Measurements from ENCODE around the gene CAPN2.
A peak's percentile ranks its signal among the peaks of the same experiment; 100 is the strongest.

Gene CAPN2

DNA sequence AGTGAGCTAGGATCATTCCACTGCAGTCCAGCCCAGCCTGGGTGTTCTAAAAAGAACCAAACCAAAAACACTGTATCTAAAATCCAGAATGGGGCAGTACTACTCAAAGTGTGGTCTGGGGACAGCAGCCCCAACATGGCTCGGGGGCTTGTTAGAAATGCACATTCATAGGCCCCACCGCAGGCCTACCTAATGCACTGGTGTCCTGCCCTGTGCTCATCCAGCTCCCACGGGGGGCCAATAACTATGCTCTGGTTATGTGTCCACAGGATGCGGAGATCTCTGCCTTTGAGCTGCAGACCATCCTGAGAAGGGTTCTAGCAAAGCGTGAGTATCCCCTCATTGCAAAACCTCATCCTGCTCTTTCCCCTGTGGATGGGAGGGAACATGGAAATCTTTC is 51.5 kb downstream of the CAPN2 start:
- no peak for DNase-seq

DNA sequence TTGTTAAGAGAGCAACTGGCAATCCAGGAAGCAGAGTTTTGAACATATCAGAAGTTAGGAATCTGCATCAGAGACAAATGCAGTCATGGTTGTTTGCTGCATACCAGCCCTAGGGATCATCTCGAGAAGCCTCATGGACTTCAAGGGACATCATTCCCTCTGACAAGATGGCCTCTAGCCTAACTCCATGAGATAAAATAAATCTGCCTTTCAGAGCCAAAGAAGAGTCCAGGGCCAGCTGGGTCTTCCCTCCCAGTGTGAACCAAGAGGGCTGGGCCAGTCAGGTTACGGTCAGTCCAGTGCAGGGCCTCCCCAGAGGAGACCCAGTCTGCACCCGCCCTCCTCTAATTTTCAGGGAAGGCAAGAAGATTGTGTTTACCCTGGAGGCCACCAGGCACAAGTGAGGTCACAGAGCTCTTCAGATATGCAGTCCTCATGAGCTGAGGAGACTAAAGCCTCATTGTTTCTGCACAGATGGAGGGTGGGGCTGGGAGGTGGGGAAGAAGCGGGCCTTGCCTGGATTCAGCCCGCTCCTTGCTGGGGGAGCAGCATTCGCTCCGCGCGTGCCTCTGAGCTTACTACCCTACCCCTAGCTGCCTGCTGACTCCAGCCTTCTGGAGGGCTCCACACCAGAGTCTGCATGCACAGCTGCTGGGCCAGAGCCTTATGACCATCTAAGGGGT is 52.8 kb downstream of the CAPN2 start:
- no peak for DNase-seq

DNA sequence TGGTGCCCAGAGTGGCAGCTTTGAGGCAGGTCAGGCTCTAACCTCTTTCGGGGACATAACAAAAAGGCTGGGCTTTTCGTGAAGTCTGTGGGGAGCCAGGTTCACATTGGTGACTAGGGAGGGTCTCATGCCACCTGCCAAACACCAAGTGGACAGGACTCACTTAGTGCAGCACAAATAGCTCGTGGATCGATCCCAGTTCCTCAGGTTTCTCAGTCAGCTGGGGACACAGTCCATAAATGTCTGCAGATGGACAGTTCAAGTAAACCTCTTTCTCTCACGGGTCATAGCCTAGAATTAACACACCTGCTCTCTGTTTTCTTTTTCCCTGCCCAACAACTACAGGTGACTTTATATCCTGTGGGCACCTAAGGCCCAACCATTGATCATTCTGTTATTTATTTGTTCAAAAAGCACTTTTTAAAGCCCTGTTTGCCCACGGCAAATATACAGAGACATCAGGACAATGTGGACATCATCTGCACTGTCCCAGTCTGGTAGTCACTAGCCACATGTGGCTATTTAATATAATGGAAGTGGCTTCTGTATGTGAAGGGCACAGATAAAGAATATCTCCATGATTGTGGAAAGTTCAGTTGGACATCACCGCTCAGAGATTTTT is 53.5 kb downstream of the CAPN2 start:
- no peak for DNase-seq

DNA sequence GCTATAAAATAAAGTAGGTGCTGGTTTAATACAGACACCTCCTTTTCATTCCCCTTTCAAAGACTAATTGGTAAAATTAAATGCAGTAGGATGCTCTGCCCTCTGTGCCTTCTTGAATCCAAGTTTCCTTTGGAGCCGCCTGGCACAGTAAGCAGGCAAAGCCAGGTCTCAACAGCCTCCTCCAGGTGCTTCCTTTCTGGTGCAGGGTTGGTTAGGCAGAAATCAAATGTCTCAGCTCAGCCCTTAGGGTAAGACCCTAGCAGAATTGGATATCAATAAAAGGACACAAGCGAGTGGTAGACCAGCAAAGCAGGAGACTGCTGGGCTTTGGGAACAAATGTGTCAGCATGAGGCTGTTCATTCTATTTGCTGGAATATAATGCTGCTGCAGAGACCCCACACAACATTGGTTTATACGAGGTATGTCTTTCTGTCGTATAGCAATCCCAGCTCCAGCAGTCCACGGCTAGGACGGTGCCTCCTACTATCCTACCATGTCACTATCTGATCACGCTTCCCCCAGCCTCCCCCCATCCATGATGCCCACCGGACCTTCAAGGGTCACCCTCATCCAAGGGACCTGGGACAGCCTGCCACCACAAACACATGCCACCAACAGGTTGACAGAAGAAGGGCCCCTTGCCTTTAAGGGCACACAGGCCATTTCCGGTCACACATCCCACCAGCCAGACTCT is 58.4 kb downstream of the CAPN2 start:
- no peak for DNase-seq

DNA sequence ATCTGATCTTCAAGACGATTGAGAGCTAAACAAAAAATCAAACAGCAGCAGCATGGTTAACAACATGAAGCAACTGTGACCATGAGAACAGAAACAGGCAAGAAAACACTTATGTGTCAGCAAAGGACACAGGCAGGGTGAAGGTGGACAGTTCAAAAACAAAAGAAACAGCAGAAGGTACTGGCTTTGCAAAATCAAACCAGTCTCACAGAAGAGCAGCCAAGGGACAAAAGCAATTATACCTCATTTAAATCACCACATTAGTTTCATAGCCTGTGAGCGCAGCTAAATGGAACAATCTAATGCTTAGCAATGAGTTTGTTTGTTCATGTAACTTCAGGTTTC is 59.1 kb downstream of the CAPN2 start:
- no peak for DNase-seq

DNA sequence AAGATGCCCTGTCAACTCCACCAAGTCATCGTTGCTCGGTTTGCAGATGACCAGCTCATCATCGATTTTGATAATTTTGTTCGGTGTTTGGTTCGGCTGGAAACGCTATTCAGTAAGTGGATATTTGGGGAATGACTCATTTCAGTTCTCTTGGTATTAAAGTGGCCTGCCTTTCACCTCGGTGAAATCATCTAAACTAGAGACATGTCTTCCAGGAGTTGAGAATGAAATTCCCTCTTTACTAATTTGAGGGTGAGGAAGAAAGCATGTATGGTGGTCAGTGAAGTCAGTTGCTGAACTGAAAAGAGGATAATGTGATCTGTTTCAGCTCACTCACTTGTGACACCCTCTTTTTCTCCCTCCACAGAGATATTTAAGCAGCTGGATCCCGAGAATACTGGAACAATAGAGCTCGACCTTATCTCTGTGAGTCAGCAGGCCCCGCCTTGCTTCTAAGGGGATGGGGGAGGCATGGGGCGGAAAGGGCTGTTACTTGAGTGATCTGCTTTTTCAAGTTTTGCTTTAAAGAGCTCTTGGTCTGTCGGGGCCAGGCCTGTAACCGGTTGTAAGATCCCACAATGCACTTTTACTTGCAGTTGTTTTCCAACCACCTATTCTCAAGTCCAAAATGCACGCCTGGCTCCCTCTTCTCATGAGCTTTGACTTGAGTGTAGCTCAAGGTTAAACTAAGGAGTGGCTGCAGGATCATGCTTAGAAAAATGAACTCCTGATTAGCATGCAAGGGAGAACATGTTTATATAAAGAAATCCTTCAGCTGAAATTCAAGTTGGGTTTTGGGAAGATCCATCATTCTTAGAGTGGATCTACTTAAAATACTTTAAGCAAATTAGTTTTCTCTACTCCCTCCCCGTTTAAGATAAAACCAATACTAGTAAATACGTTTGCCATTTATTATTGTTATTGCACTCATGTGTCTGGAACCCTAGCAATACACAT is 59.8 kb downstream of the CAPN2 start:
- peak; percentile 62 for DNase-seq

DNA sequence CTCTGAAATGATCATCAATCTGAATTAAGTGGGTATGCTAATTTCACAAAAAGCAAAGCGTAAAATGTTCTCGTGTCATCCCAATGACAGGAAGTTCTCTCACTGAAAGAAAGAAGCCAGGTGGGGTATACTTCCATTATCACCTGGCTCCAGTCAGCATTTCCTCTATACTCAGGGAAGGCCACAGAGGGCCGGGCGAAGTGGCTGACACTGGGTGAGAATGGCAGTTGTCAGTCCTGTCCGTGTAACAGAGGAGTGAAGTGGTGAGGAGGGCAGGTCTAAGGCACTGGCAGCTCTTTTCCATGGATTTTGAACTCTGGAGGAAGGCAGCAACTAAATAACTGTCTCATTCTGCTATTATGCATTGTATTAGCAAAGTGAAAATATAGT is 60.4 kb downstream of the CAPN2 start:
- DNase-seq, result no peak

DNA sequence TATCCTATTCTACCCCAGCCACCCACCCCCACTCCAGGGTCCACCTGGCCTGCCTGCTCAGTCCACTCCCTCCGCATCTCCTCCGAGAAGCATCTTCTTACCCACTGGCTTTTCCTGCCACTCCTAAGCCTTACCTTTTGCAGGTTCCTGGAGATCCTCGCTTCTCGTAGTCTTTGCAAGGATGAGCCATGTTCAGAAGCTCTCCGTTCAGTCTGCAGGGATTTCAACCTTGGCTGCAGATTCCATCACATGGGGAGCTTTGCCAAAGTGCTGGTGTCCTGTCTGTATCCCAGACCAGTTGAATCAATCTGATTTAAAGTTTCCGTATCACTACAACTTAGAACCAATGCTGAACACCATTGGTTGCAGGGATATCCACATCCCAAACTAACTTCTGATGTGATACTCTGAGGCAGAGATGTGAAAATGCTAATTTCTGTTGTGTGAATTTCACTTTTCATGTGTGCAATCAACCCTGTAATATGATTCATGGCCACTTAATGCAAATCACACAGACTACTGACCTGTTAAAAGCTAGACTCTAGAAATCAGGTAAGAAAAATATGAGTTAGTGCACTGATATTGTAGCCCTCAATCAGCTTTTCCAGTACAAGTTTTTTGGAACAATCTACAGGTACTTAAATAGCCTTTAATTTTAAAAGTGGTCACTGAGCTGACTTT is 61.9 kb downstream of the CAPN2 start:
- no peak for DNase-seq

DNA sequence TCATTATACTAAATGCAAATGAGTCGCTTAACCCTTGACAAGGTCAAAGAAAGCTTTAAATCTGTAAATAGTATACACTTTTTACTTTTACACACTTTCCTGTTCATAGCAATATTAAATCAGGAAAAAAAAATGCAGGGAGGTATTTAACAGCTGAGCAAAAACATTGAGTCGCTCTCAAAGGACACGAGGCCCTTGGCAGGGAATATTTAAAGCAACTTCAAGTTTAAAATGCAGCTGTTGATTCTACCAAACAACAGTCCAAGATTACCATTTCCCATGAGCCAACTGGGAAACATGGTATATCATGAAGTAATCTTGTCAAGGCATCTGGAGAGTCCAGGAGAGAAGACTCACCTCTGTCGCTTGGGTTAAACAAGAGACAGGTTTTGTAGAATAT is 62.7 kb downstream of the CAPN2 start:
- DNase-seq, result no peak

DNA sequence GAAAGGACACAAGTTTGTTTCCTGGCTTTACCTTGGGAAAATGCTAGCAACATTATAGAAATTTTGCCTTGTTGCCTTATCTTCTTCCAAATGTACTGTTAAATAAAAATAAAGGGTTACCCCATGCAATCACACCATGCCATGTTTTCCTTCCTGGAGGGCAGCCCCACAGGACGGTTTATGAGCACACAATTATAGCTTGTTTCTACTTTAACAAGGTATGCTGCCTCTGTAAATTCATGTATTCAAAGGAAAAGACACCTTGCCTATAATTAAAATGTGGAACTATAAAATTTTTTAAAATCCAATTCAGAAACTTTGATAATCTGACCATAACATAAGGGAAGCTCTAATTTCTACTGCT is 63.4 kb downstream of the CAPN2 start:
- DNase-seq, result no peak

DNA sequence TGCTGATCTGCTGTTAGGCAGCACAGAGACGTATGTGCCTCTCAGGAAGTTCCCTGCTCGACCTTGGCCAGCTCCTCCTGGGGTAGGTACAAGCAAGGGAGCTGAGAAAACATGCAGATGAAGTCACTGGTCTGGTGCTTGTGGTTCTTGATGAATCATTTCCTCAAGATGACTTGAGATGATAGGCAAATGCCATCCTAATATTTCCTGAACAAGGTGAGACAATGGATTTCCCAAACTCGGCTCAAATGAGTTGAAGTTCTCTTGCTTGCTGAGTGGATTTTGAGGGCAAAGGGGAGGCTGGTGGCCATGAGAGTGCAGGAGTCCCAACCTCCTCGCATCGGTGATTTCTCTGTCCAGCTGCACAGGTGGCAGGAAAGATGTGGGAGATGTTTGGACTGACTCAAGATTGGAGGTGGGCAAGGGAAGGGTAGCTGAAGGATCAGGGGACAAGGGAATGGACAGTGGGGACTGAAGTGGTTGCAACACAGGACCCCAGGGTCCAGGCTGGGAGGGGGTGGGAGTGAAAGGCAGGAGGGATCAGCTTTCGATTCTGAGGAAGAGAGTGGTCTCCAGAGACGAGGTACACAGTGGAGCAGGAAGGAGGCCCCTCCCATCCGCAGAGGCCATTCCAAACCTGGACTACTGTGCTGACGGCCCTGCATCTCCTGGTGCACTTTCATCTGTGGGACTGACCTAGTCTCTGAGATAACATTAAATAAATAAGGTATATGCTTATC is 63.9 kb downstream of the CAPN2 start:
- DNase-seq, result peak; percentile 25

DNA sequence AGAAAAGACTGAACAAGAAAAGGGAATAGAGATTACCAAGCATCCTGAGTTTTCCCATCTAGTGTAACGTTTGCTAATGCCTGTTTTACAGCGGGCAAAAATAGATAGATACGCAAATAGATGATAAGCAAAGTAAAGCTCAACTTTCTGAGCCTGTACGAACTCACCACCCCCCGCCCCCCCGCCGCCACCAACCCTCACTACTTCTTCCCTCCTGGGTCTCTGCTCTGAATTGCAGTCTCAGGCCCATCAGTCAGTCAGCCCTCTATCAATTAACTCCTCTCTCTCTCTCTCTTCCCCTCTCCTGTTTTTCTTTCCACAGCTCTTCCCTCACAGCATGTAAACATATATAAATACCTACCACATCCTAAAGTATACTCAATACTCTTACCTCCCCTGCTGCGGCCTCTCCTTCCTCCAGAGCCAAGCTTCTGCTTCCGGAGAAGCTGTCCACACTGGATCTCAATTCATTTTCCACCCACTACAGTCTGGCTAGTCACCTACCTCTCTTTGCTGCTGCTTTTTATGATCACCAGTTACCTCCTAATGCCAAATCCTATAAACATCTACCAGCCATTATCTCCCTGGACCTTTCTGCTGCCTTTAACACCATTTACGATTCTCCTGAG is 64.6 kb downstream of the CAPN2 start:
- DNase-seq, result no peak

DNA sequence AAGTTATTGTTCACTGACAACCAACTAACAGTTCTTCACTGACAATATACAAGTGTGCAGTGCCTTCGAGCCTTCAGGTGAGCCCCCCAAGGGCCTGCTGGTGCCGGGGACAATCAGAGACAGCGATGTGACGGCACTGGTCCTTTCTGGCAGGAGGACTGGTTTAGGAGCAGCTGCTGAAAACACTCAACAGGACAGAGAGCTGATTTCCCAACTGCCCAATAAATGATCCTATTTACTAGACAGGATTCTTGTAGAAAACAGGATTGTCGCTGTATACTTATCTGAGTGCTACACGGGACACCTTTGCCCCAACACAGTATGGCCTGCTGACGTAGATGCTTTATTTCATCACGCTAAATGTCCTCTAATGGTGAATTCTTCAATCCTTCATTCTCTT is 68.0 kb downstream of the CAPN2 start:
- no peak for DNase-seq

DNA sequence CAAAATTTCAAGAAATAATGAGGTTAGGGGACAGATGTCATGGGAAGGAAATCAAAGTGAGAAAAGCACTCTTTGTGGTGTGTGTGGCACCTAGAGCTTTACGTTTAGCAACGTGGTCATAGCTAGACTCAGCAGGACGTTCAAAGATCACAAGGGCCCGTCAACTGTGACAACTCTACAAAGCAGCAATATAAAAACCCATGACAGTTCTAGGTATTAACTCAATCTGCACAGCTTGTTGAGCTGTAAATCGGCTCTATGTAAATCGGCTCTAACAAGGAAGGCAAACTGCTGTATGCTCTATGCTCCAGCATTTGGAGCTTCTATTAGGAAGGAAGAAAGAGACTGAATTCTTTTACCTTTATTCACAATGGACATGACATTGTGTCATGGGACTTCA is 68.6 kb downstream of the CAPN2 start:
- DNase-seq, result no peak

DNA sequence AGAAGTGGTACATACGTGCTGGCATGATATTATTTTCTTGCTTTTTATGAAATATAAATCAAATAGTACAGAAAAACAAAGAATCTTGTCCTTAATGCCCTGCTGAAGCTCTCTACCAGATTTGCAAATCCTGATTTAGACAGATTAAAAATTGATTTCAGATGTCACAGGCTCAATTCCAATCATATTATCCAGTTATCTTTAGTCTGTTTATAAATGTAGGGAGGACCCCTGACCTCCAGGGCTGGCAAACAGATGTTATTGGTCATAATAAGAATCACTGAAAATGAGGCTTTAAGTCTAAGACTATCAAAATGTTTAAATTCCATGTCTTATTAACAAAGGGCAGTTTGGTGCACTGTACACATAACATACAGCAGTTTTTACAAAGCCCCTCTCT is 71.3 kb downstream of the CAPN2 start:
- no peak for DNase-seq

DNA sequence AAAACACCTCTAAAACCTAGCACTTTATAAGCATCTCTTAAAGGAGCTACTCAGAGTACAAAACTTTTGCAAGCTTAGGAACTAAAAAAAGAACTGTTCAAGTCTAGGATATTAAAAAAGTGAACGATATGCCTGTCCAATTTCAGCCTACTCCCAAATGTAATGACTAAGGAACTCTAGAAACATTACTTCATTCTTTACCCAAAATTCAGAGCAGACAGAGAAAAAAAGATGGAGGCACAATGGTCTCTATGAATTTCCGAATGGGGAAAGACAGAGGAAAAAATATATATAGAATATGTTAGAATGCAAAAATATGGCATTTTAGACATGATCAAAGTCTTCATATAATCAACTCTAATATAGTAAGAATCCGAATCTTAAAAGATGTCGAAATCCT is 72.2 kb downstream of the CAPN2 start:
- DNase-seq, result no peak

DNA sequence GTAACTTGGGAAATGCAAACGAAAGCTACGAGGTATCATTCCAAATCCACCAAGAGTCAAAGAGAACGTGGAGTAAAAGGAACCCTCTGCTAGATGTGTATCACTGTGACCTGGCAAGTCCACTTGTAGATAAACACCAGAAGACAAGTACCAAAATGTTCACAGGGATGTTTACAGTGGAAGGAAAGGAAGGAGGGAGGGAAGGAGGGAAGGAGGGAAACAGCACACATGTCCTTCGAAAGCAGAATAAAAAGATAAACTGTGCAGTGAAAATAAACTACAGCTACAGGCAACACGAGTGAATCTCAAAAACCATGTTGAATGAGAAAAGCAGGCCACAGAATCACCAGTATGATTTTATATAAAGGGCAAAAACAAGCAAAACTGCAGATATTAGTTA is 73.5 kb downstream of the CAPN2 start:
- DNase-seq, result no peak

DNA sequence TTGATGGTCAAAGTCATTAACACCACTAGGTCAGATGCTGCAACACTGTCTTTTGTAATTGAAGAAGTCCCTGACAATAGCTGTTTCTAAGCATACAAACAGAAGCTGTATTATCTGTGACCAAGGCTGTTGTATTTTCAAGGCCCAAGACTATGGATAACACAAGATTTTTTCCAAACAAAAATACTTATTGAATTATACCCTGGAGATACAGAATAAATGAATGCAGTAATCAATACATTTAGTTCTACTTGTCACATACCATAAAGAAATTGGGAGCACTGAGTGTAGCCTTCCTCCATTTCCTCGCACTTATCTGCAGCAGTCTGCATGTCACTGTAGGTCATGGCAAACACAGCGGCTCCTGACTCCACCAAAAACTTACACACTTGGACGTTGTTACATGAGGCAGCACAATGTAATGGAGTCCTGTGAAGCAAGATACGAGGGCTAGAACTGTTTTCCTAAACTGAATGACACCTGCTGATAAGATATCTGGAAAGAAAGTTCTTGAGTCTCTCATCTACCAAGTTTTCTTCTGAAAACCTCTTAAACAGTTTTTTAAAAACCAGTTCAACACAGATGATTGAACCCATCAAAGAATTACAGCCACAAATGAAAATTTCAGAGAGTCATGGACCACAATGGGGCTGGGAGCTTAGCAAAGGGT is 76.5 kb downstream of the CAPN2 start:
- no peak for DNase-seq

DNA sequence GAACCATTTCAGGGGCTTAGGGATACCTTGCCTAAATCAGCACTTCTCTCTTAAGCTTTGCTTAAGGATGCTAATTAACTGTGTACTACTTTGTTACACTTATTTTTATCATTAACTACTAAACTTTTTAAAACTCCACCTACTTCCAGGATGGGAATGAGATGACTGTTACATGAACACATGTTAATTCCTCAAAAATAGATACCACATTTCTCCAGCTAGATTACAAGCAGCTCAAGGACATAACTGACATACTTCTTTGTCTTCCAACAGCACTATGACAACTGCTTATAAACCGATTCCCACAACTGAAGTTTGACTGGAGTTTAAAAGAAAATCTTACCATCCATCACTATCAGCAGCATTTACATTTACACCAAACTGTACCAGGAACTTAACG is 79.7 kb downstream of the CAPN2 start:
- DNase-seq, result no peak

DNA sequence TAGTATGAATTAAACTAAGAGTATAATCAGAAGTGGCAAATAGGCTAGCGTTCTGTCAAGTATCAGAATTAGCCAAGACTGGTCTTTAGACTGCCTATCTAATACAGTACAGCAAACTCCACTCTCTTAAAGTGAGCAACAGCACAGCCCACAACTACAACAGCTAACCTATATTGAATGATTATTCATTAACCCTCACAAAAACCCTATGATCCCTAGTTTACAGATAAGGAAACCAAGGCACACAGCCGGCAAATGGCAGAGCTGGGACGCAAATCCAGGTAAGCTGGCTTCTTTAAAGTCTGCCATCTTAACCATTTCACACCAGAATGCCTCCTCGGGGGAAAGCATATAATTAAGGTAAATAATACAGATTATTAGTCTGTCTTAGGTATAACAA is 81.4 kb downstream of the CAPN2 start:
- DNase-seq, result no peak

Data from amniotic stem cell (primary cell).